Activated CD4-positive, alpha-beta T cell treated with anti-CD3 and anti-CD28 coated beads, Interleukin-2, Interleukin-4, amounts not matched to agents 100 ng/mL and 50 ng/mL, durations not matched to agents 16 hours and 8 hours (primary cell): Measurements from ENCODE around the gene DRAXIN.

ENCODE experiments used
- DNase-seq: peaks from one replicate; pipeline ENCODE4 v3.0.0-alpha.2; 2020; ENCODE audit warnings: low spot score

DRAXIN gene

DNA sequence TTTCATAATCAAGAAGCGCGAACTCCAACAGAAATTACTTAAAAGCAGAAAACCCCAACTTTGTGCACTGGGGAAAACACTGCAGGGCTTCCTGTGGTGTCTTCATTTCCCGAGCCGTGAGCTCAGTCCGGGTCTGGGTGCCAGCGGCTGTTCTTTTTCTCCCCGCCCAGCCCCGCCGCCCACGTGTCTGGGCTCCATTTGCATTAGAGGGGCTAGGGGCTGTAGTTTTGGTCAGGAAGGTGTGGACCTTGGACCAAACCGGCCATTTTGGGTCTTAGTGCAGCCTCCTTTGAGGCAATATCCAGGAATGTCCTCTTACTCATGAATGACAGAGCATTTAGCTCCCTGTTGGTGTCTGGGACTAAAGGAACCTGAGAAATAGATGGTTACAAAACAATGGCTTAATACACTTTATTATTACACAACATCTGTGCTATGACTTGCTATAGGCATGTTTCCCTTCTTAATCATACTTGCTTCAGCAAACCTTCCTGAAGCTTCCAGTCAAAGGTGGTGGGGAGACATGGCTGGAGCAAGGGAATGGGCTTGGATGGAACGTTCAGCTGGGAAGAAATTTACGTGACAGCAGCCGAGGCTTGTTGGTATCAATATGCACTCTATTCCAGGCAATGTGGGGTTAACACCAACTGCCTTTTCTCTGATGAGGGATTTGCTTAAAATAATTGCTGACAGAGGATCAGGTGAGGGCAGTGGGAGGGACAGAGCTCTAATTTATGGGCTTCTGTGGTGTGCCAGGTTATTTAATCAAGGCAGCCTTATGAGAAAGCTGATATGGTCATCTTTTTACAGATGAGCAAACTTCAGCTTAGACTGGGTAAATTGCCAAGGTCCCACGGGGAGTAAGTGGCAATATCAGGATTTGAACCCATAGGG, 45.5 kb downstream of the DRAXIN start:
- peak; percentile 59 for DNase-seq

DNA sequence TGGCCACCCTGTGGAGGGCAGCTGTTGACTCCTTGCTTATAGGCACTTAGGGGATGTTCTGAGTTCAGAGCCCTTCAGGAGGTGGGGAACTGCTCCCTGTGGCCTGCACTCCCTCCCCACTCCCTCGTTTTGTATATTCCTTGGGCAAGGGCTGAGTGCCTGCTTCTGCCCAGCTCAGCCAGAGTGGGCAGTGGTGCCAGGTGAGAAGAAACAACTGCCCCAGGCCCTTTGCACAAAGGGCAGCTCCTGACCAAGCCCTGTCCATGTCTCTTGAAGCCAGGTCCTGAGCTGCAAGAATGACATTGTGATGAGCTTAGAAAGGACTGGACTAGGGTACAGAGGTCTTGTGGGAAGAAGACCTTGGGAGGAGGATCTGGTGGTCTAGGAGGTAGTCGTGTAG, 46.6 kb downstream of the DRAXIN start:
- DNase-seq, result no peak

DNA sequence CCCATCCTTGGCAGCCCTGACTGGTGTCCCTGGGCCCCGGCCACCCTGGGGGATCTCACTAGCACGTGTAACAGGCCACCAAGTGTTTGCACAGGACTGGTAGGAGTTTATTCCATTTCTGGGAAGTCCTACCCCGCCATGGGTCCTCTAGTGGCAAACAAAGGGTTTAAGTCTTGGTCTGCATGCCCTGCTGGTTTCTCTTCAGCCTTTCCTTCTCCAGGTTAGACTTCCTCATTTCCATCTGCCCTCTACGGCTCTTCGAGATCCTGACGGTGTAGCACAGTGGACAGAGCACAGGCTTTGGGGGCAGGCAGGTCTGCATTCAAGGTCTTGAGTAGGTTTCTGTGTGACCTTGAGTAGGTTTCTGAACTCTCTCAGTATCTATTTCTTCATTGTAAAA, 47.3 kb downstream of the DRAXIN start:
- no peak for DNase-seq

DNA sequence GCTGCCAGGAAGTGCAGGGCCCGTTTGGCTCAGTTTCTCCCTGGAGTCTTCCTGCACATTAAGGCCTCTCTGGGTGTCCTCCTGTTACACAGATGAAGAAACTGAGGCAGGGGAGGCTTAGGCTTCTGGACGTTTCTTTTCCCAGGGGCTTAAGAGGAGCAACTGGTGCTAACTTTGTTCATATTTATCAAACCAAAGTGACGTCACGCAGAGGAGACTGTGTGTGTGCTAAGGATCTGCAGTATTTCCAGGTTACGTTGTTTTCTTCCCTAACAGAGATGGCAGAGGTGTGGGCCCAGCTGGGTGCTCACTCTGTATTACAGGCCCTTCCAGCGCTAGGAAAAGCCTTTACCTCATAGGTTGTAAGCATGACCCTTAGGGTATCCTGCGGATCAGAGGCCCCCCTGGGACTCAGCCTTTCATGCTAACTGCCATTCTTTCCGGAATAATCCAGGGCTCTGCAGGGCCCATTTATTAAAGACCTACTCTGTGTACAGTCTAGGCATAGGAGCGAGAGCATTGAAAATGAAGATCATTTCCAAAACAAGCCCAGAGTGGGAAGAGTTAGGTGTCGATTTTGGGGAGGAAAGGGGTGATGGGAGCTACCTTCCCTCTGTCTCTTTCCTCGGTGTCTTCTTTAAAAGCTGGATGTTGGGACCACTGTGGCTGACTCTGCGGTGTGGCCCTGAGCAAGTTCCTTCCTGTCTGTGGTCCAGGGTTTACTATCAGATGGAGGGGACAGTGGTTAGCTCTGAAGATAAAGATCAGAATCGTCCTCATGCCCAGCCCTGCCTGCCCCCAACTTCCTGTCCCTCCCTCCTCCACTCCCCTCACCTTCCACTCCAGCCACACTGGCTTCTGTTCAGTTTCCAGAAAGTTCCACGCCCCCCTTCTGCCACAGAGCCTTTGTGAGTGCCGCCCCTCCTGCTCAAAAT, 49.0 kb downstream of the DRAXIN start:
- DNase-seq, result peak; percentile 73

DNA sequence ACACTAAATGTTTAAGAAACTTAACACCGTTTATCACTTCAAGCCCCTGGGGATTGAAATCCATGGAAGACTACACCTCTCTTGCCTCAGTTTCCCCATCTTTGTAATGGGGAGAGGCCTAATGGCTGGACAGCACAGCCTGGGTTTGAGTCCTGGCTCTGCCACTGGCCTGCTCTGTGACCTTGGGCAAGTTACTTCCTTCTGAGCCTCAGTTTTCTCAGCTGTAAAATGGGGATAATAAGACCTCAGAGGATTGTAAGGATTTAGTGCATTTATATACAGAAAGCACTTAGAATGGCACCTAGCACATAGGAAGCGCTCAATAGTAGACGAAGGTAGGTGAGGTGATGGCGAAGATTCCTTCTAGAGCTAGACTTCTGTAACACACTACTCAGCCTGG, 50.0 kb downstream of the DRAXIN start:
- DNase-seq, result no peak

DNA sequence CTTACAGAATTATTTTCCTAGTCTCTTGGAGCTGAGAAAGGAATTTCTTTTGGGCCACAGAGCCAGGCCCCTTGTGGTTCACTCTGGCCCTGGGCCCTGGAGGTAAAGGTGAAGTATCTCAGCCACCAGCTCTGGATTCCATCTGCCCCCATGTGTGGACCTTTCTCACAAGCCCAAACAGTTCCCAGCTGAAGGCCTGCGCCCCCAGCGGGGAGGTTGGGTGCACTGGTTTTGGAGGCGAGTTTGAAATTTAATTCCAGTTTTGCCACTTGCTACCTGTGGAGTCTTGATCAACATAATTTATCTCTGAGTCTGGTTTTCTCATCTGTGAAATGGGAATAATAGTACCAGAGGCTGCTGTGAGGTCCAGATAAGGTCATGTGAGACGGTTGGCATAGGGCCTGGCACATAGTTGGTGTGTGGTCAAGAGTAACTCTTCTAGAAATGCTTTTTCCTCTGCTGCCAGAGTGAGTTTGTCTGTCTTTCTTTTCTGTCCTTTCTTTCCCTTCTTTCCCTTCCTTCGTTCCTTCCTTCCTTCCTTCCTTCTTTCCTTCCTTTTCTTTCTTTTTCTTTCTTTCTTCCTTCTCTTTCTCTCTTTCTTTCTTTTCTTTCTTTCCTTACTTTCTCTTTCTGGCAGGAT, 50.5 kb downstream of the DRAXIN start:
- DNase-seq, result no peak

DNA sequence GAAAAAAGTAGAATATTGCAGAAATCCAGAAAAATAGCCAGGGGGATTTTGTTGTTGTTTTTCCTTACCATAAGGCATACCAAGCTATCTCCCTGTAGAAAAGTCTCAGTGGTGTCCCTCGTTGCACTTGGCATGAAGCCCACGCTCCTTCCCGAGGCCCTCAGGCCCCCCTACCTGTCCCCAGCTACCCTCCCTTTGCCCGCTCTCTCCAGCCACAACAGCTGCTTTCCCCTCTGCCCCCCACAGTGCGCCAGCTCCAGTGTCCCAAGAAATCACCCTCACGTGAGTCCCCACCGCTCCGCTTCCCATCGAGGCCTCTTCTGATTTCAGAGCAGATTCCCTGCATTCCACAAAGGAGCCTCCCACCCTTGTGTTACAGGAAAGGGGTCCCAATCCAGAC, 52.8 kb downstream of the DRAXIN start:
- DNase-seq, result no peak

DNA sequence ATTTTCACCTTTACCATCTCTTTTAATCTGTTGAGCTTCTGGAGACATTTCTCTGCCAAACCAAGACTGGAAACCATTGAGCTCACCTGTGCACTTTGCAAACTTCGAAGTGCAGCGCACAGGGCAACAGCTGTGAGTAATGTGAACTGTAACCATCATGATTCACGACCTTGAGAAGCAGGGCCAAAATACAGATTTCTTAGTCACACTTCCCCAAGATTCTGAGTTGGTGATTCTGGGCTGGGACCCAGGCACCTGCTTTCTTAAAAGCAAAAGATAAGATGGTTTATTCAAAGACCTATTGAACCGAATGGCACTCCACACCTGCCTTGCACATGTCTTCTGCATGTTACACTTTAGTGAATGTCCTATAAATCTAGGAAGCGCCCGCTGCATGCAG, 54.6 kb downstream of the DRAXIN start:
- no peak for DNase-seq

DNA sequence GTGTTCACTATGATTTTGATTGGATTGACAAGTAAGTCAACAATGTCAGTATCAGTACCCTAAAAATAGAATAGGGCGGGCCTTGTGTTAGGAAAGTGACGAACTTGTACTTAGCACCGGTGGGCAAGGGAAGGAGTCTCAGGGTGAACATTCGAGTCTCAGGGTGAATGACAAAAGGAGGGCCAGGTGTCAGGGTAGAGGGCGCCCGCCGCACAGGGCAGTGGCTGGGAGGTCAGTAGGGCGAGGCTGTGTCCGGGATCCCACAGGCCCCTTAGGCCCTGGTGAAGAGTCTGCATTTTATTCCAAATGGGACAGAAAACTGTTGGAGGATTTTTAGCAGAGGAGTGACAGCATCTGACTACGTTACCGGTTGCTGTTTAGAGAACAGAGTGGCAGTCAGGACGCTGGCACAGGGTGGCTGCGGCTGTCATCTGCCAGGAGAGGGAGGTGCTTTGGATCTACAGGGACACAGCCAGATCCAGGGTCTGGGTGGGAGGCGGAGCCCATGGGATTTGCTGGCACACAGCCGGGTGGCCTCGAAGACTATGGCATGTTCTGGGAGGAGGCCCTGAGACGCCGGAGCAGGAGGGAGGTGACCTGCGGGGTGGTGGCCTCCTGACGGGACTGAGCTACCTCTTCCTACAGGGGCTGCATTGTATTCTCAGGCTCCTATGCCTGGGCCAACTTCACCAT, 55.4 kb downstream of the DRAXIN start:
- no peak for DNase-seq

DNA sequence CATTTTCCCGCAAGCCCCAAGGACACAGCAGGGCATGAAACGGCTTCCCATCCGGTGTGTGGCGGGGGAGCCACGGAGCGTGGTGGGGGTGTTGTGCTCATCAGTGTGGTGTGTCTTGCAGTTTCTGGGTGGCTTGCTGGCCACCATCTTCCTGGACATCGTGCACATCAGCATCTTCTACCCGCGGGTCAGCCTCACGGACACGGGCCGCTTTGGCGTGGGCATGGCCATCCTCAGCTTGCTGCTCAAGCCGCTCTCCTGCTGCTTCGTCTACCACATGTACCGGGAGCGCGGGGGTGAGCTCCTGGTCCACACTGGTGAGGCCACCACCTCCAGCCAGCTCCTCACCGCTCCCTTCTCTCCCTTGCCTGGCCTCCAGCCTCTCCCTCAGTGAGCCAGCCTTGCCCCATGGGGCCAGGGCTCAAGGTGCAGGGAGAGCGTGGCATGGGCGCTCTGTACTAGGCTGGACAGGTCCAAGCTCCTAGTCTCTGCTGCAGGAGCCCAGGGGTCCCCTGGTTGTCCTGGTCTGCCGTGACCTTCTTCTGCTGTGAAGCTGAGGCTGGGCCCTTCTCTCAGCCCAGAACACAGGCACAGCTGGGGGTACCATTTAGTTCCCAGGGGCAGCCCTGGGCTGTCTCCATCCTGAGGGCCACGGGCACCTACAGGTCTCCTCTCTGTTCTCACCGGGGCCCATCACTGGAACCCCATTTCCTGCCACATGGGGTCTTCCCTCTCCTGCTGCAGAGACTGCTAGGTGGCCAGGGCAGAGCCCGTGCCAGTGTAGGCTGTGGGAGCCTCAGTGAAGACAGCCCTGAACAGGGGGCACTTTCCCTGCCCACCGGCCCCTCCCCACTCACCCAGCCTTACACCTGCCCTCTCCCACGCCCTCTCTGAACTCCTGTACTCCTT, 57.0 kb downstream of the DRAXIN start:
- DNase-seq, result no peak

DNA sequence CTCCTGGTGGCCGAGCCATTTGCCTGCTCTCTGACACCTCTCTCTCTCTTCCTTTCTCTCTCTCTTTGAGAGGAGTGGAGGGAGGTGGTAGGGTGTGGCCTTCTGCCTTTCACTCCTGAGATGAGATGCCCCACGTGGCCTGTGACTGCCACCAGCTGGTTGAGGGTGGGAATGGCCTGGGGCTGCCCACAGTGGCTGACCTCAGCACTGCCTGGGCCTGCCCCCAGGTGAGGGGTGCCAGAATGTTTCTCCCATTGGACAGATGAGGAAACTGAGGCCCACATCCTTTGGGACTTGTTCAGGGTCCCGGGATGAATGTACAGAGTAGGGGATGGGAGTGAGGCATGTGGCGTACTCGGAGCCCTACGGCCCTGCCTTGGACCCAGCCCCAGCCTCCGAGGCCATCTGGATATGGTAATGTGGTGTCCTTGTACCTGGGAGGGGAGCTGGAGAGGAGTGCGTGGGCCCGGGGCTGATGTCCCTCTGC, 57.7 kb downstream of the DRAXIN start:
- peak; percentile 85 for DNase-seq

DNA sequence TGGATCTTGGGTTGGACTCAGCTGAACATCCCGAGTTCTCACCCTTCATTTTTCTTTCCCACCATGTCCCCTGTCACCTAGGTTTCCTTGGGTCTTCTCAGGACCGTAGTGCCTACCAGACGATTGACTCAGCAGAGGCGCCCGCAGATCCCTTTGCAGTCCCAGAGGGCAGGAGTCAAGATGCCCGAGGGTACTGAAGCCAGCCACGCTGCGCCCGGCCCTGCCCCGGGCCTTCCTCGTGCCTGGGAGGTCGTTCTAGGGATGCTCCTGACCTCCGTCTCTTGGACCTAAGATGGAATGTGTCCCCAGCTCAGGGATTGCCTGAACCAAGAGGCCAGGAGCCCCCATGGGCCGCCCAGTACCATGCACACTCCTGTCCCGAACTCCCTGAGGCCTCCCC, 58.5 kb downstream of the DRAXIN start:
- DNase-seq, result no peak

DNA sequence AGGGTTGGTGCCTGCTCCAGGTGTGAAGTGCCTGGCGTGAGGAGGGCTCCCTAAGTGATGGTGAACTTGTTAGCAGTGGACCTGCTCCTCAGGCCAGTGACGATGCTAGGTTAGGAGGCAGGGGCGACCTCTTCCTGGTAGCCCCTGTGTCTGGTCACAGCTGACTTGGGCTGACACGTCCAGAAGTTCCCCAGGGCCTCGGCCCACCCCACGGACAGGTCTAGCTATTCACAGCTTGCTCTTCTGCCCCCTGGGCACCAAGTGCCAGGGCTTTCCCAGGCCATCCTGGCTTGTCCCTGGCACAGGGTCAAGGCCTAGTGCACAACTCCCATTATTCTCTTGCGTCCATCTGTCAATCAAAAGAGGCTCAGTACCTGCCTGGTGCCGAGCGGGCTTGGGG, 59.6 kb downstream of the DRAXIN start:
- no peak for DNase-seq

DNA sequence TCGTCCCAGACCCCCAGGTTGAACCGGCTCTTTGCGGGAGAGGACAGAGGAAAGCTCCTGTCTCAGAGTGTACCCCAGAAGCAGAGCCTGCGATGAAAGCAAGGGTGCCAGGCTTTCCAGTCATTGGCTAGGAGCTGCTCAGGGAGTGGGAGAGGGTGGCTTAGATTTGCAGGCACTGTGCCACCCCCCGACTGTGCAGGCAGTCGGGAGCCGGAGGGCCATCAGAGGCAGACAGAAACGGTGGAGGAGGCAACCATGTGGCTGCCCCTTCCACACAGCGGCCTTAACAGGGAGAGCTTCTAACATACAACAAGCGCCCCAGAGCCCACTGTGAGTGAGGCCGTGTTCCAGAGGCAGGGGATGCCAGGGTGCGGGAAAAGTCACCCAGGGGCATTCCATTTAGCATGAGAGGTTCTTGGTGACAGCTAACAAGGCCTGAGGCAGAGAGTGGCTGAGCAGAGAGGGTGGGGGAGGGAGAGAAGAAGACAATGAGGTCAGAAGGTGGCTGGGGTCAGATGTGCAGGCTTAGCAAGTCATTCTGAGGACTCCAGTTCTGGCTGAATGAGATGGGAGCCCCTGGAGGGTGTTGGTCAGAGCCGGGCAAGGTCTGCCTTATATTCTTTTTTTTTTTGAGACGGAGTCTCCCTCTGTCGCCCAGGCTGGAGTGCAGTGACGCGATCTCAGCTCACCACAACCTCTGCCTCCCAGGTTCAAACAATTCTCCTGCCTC, 61.0 kb downstream of the DRAXIN start:
- DNase-seq, result no peak

DNA sequence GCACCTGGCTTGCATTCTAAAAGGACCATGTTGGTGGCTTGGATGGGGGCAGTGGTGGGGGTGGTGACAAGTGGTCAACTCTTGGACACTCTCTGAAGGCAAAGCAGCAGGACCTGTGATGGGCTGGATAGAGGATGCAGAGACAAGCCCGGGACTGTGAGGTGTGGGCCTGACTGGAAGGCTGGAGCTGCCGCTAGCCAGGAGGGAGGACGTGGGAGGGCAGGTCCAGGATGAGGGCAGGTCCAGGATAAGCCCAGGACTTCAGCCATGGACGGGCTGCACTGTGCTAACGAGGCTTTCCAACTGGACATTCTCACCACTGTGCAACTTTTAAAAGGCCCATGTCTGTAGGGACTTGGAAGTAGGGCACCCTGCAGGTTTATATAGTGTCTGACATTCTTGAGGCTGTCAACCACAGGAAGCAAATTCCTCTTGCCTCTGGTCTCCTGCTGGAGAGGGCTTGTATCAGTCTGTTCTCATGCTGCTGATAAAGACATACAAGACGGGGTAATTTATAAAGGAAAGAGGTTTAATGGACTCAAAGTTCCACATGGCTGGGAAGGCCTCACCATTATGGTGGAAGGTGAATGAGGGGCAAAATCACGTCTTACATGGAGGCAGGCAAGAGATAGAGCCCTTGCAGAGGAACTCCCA, 62.2 kb downstream of the DRAXIN start:
- DNase-seq, result no peak

DNA sequence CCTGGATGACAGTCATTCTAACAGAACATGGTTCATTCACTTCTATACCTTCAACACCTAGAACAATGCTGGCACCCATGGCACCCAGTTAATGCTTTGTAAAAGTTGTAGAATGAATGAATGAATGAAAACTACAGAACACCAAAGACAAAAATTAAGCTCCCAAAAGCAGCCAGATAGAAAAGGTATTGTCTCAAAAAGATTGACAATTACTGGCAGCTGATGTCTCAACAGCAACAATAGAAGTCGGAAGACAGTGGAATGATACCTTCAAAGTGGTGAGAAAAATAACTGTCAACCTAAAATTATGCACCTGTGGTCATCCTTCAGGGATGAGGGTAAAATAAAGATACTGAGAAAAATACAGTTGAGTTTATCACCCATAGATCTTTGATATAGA, 65.5 kb downstream of the DRAXIN start:
- no peak for DNase-seq

DNA sequence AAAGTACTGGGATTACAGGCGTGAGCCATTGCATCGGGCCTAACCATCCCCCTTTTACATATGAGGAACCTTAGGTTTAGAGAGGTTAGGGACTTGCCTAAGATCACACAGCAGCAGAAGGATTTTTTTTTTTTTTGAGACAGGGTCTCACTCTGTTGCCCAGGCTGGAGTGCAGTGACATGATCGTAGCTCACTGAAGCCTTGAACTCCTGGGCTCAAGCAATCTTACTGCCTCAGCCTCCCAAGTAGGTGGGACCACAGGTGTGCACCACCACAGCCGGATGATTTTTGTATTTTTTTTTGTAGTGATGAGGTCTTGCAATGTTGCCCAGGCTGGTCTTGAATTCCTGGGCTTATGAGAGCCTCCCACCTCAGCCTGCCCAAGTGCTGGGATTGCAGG, 68.3 kb downstream of the DRAXIN start:
- no peak for DNase-seq

DNA sequence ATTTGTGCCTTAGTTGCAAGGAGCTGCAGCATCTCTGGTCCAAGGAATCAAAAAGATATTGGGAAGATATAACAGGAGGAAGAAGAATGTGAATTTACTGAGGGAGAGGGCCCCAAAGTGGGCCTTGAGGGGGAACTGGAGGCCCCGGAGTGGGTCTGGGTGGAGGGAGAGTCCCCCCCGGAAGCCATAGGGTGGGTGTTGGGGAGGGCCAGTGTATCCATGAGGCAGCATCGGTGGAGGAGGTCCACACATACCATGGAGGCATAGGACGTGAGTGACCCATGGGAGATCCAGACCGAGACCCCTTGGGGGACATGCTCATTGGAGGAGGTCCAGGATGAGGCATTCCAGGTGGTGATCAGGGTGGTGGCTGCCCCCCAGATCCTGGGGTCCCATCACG, 69.8 kb downstream of the DRAXIN start:
- no peak for DNase-seq

DNA sequence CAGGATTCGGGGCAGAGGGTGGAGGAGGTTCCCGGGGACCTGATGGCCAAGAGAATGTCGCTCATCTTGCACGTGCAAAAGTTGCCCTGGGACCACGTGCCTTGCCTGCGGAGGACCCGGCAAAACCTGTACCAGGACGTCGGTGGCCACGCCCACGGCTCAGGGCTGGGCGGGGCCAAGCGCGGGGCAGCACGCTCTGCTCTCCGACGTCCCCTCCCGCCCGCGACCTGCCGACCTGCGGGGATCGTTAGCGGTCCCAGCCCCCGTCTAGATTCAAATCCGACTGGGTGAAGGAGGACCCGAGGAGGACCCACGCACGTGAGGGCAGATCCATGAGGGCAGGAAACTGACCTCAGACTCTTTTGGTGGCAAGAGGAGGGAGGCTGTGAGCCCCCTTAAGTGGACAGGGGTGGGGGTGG, 70.5 kb downstream of the DRAXIN start, which contains the start of gene C1orf167:
Gene C1orf167, plus strand, starts transcription at position 206 of the 419 bp plus-strand sequence. CDS start 2,208 bp downstream, outside the sequence.
- peak; percentile 7 for DNase-seq
